Brain microvascular endothelial cell (primary cell): ENCODE data around the gene SBK2.

Source experiments
- DNase-seq: peaks from one replicate; pipeline ENCODE4 v3.0.0-alpha.2; 2020
- H3K27ac ChIP-seq: fragments of 250-450 bp; sonication (Bioruptor Pico); 2 replicates; pipeline ENCODE4 v1.5.1; 2020; ENCODE audit warnings: mild to moderate bottlenecking, moderate library complexity
- H3K27me3 ChIP-seq: fragments of 250-450 bp; sonication (Bioruptor Pico); replicated peaks from 2 replicates; pipeline ENCODE4 v1.5.1; 2020; ENCODE audit warnings: mild to moderate bottlenecking
- H3K36me3 ChIP-seq: fragments of 250-450 bp; sonication (Bioruptor Pico); replicated peaks from 2 replicates; pipeline ENCODE4 v1.5.1; 2020; ENCODE audit warnings: mild to moderate bottlenecking
- H3K4me3 ChIP-seq: 2 replicates; pipeline ENCODE4 v1.5.1; 2011; ENCODE audit warnings: low read depth, mild to moderate bottlenecking, control low read depth, low read length, moderate library complexity
- CTCF ChIP-seq: IDR thresholded peaks from 2 replicates; pipeline ENCODE4 v1.5.1; 2011; ENCODE audit warnings: low read depth, mild to moderate bottlenecking, moderate library complexity, low read length, control low read depth, inconsistent platforms; ENCODE audit errors: missing control alignments
- in situ Hi-C: cut with HindIII; loops from 2 replicates; pipeline ENCODE4 v1.10.0; 2017; ENCODE audit warnings: low sequenced_read_pairs, low pct_ligation_motif_present

Gene SBK2

GRCh38 chr19:55552206-55552605, 15.3 kb upstream of the SBK2 start:
- no peaks in the 10 kb centered on the region for H3K27me3 ChIP-seq
- in situ Hi-C loops: no loop called here
- DNase-seq: peak; percentile 15
- H3K27ac ChIP-seq: no peak overlapping the region
- no peak overlapping the region for H3K4me3 ChIP-seq
- H3K36me3 ChIP-seq: no peaks in the 10 kb centered on the region
- TF ChIP-seq CTCF: no peak

GRCh38 chr19:55550321-55550650, 13.4 kb upstream of the SBK2 start:
- in situ Hi-C loops: no loop called here
- H3K27ac ChIP-seq: peak overlapping the region; percentile 88
- no peaks in the 10 kb centered on the region for H3K27me3 ChIP-seq
- no peak for TF ChIP-seq CTCF
- H3K36me3 ChIP-seq: no peaks in the 10 kb centered on the region
- DNase-seq: peak; percentile 63
- no peak overlapping the region for H3K4me3 ChIP-seq

- peak overlapping the region; percentile 34 for H3K4me3 ChIP-seq
- in situ Hi-C loops: no loop called here
- TF ChIP-seq CTCF: peak; percentile 36
- no peaks in the 10 kb centered on the region for H3K27me3 ChIP-seq
- H3K27ac ChIP-seq: peak overlapping the region; percentile 88
- H3K36me3 ChIP-seq: no peaks in the 10 kb centered on the region
- peak; percentile 71 for DNase-seq
These were observed 12.8 kb upstream of the SBK2 start for GRCh38 chr19:55549500-55550320.

GRCh38 chr19:55546822-55547614, 10.1 kb upstream of the SBK2 start:
- Histone ChIP-seq H3K27ac (peak overlapping the region; percentile 55), H3K36me3 (no peaks in the 10 kb centered on the region), H3K4me3 (no peak overlapping the region), H3K27me3 (no peaks in the 10 kb centered on the region)
- DNase-seq: peak; percentile 83
- TF ChIP-seq CTCF: no peak
- in situ Hi-C loops: no loop called here

GRCh38 chr19:55546011-55546410, 9.1 kb upstream of the SBK2 start:
- in situ Hi-C loops: no loop called here
- Histone ChIP-seq H3K4me3 (no peak overlapping the region), H3K27me3 (no peaks in the 10 kb centered on the region), H3K36me3 (no peaks in the 10 kb centered on the region), H3K27ac (no peak overlapping the region)
- no peak for TF ChIP-seq CTCF
- no peak for DNase-seq

GRCh38 chr19:55545443-55545842, 8.5 kb upstream of the SBK2 start, which contains the start of gene SBK3:
Gene SBK3, minus strand, starts transcription at chr19:55545543. Its CDS starts 0 bp downstream, at chr19:55545543.
- H3K27ac ChIP-seq: no peak within 1 kb of the TSS
- no peak for DNase-seq
- TF ChIP-seq CTCF: no peak
- H3K27me3 ChIP-seq: no peaks in the 10 kb centered on the region
- H3K4me3 ChIP-seq: no peak within 1 kb of the TSS
- H3K36me3 ChIP-seq: no peaks in the 10 kb centered on the region
- in situ Hi-C loops: no loop called here
